Neuron (in vitro differentiated cells): ENCODE measurements around the gene LPCAT2.

Experiments
- H2AFZ ChIP-seq: one replicate; pipeline ENCODE4 v1.6.1; 2013; ENCODE audit warnings: low read depth, mild to moderate bottlenecking, inconsistent platforms, low read length, moderate library complexity
- H3K27me3 ChIP-seq: one replicate; pipeline ENCODE4 v1.6.1; 2013; ENCODE audit warnings: low read length; ENCODE audit not compliant: insufficient read depth
- H3K36me3 ChIP-seq: one replicate; pipeline ENCODE4 v1.6.1; 2013; ENCODE audit warnings: low read length; ENCODE audit not compliant: insufficient read depth
- H3K4me1 ChIP-seq: one replicate; pipeline ENCODE4 v1.6.1; 2013; ENCODE audit warnings: low read length; ENCODE audit not compliant: insufficient read depth
- H3K4me3 ChIP-seq: 2 replicates; pipeline ENCODE4 v1.5.1; 2013; ENCODE audit warnings: mild to moderate bottlenecking, low read length, moderate library complexity
- H3K9me3 ChIP-seq: one replicate; pipeline ENCODE4 v1.6.1; 2013; ENCODE audit warnings: low read length

The LPCAT2 gene

GRCh38 chr16:55489956-55490265, 19.0 kb upstream of the LPCAT2 start:
- Histone ChIP-seq H2AFZ (no peak overlapping the region), H3K36me3 (peaks cover 21% of the 10 kb centered on the region), H3K4me3 (no peak overlapping the region), H3K27me3 (no peaks in the 10 kb centered on the region), H3K9me3 (no peaks in the 10 kb centered on the region), H3K4me1 (no peaks in the 10 kb centered on the region)

GRCh38 chr16:55490301-55490700, 18.6 kb upstream of the LPCAT2 start:
- Histone ChIP-seq H3K4me3 (no peak overlapping the region), H3K4me1 (no peaks in the 10 kb centered on the region), H3K27me3 (no peaks in the 10 kb centered on the region), H2AFZ (no peak overlapping the region), H3K36me3 (peaks cover 21% of the 10 kb centered on the region), H3K9me3 (no peaks in the 10 kb centered on the region)

- Histone ChIP-seq H3K4me3 (no peak overlapping the region), H3K27me3 (no peaks in the 10 kb centered on the region), H3K36me3 (peaks cover 18% of the 10 kb centered on the region)
Measured at GRCh38 chr16:55491691-55492090, 17.2 kb upstream of the LPCAT2 start.

GRCh38 chr16:55492756-55493380, 16.0 kb upstream of the LPCAT2 start:
- H2AFZ ChIP-seq: no peak overlapping the region
- H3K36me3 ChIP-seq: peaks cover 16% of the 10 kb centered on the region
- no peaks in the 10 kb centered on the region for H3K9me3 ChIP-seq
- H3K4me1 ChIP-seq: no peaks in the 10 kb centered on the region
- no peaks in the 10 kb centered on the region for H3K27me3 ChIP-seq
- H3K4me3 ChIP-seq: no peak overlapping the region

More at GRCh38 chr16:55491691-55492090, 17.2 kb upstream of the LPCAT2 start:
- H2AFZ ChIP-seq: no peak overlapping the region
- no peaks in the 10 kb centered on the region for H3K4me1 ChIP-seq
- H3K9me3 ChIP-seq: no peaks in the 10 kb centered on the region

- no peak overlapping the region for H3K4me3 ChIP-seq
- H3K4me1 ChIP-seq: peaks cover 10% of the 10 kb centered on the region
- no peaks in the 10 kb centered on the region for H3K9me3 ChIP-seq
- peaks cover 7% of the 10 kb centered on the region for H3K36me3 ChIP-seq
- no peak overlapping the region for H2AFZ ChIP-seq
- H3K27me3 ChIP-seq: no peaks in the 10 kb centered on the region
Measured at GRCh38 chr16:55494994-55495421, 13.9 kb upstream of the LPCAT2 start.

GRCh38 chr16:55495616-55496289, 13.1 kb upstream of the LPCAT2 start:
- H3K4me3 ChIP-seq: no peak overlapping the region
- H2AFZ ChIP-seq: no peak overlapping the region
- peaks cover 18% of the 10 kb centered on the region for H3K4me1 ChIP-seq
- H3K36me3 ChIP-seq: peaks cover 5% of the 10 kb centered on the region
- no peaks in the 10 kb centered on the region for H3K9me3 ChIP-seq
- H3K27me3 ChIP-seq: no peaks in the 10 kb centered on the region

- Histone ChIP-seq H3K36me3 (peaks cover 5% of the 10 kb centered on the region), H3K27me3 (no peaks in the 10 kb centered on the region), H3K4me1 (peaks cover 23% of the 10 kb centered on the region), H3K4me3 (no peak overlapping the region), H3K9me3 (no peaks in the 10 kb centered on the region), H2AFZ (no peak overlapping the region)
Measured at GRCh38 chr16:55496509-55497145, 12.2 kb upstream of the LPCAT2 start.

- H3K4me3 ChIP-seq: no peak overlapping the region
- H3K36me3 ChIP-seq: peaks cover 5% of the 10 kb centered on the region
- peaks cover 23% of the 10 kb centered on the region for H3K4me1 ChIP-seq
Measured at GRCh38 chr16:55497558-55497957, 11.3 kb upstream of the LPCAT2 start.

GRCh38 chr16:55498101-55498500, 10.8 kb upstream of the LPCAT2 start:
- peaks cover 26% of the 10 kb centered on the region for H3K4me1 ChIP-seq
- peaks cover 5% of the 10 kb centered on the region for H3K36me3 ChIP-seq
- H3K9me3 ChIP-seq: no peaks in the 10 kb centered on the region

More at GRCh38 chr16:55497558-55497957, 11.3 kb upstream of the LPCAT2 start:
- no peaks in the 10 kb centered on the region for H3K27me3 ChIP-seq
- no peak overlapping the region for H2AFZ ChIP-seq
- H3K9me3 ChIP-seq: no peaks in the 10 kb centered on the region

GRCh38 chr16:55499281-55499680, 9.6 kb upstream of the LPCAT2 start:
- Histone ChIP-seq H3K27me3 (no peaks in the 10 kb centered on the region), H3K9me3 (no peaks in the 10 kb centered on the region), H3K36me3 (peaks cover 5% of the 10 kb centered on the region), H3K4me3 (no peak overlapping the region), H3K4me1 (peaks cover 26% of the 10 kb centered on the region), H2AFZ (no peak overlapping the region)

More at GRCh38 chr16:55498101-55498500, 10.8 kb upstream of the LPCAT2 start:
- Histone ChIP-seq H2AFZ (no peak overlapping the region), H3K4me3 (no peak overlapping the region), H3K27me3 (no peaks in the 10 kb centered on the region)

- H3K36me3 ChIP-seq: peaks cover 5% of the 10 kb centered on the region
- peaks cover 26% of the 10 kb centered on the region for H3K4me1 ChIP-seq
- H3K27me3 ChIP-seq: no peaks in the 10 kb centered on the region
- H3K9me3 ChIP-seq: no peaks in the 10 kb centered on the region
- H3K4me3 ChIP-seq: no peak overlapping the region
- no peak overlapping the region for H2AFZ ChIP-seq
Measured at GRCh38 chr16:55499951-55500529, 8.8 kb upstream of the LPCAT2 start.

- Histone ChIP-seq H3K36me3 (peaks cover 5% of the 10 kb centered on the region), H2AFZ (no peak overlapping the region), H3K9me3 (no peaks in the 10 kb centered on the region), H3K27me3 (no peaks in the 10 kb centered on the region), H3K4me3 (no peak overlapping the region), H3K4me1 (peaks cover 26% of the 10 kb centered on the region)
Measured at GRCh38 chr16:55500530-55501011, 8.3 kb upstream of the LPCAT2 start.
